SKM-1 treated with dmso at 0.1 percent for 144 hours (cell line): ENCODE results near the gene ZSCAN29.
"Not testable (repeated sequence)": the region's sequence is repeated elsewhere in the genome, so short reads cannot be mapped to it uniquely, and the experiment has no call there.

ENCODE experiments used
- DNase-seq: peaks from one replicate; lab custom pipeline; 2025; ENCODE audit not compliant: unreplicated experiment; lab: John Stamatoyannopoulos, UW

ZSCAN29 gene

GRCh38 chr15:43370975-43371974 is at the start of gene ZSCAN29, which contains the start of gene TUBGCP4:
TSS of gene ZSCAN29 (minus strand) at chr15:43371043. CDS start at chr15:43369913, 1,130 bp downstream.
TSS of gene TUBGCP4 (plus strand) at chr15:43371101. CDS start at chr15:43371355, 254 bp downstream.
- peak; percentile 63 for DNase-seq

- no peak for DNase-seq
These were observed 49.6 kb upstream of the ZSCAN29 start for GRCh38 chr15:43420435-43420834.

- no peak for DNase-seq
These were observed 43.4 kb upstream of the ZSCAN29 start for GRCh38 chr15:43414196-43414595.

- no peak for DNase-seq
These were observed 41.3 kb upstream of the ZSCAN29 start for GRCh38 chr15:43412096-43412495.

GRCh38 chr15:43410572-43411214 is 39.9 kb upstream of the ZSCAN29 start:
- no peak for DNase-seq

GRCh38 chr15:43408789-43409188 is 37.9 kb upstream of the ZSCAN29 start:
- DNase-seq: no peak

GRCh38 chr15:43406808-43407207 is 36.0 kb upstream of the ZSCAN29 start:
- DNase-seq: no peak

GRCh38 chr15:43406189-43406588 is 35.3 kb upstream of the ZSCAN29 start:
- no peak for DNase-seq

- DNase-seq: no peak
These were observed 33.3 kb upstream of the ZSCAN29 start for GRCh38 chr15:43404130-43404529.

GRCh38 chr15:43403616-43404015 is 32.8 kb upstream of the ZSCAN29 start:
- DNase-seq: no peak

- DNase-seq: no peak
These were observed 31.4 kb upstream of the ZSCAN29 start for GRCh38 chr15:43402255-43402654.

- not testable (repeated sequence) for DNase-seq
These were observed 22.7 kb upstream of the ZSCAN29 start for GRCh38 chr15:43393592-43393991.

GRCh38 chr15:43390723-43391122 is 19.9 kb upstream of the ZSCAN29 start:
- no peak for DNase-seq

- no peak for DNase-seq
These were observed 12.2 kb upstream of the ZSCAN29 start for GRCh38 chr15:43383070-43383469.

- DNase-seq: no peak
These were observed 11.5 kb upstream of the ZSCAN29 start for GRCh38 chr15:43382310-43382709.

GRCh38 chr15:43378601-43379000 is 7.8 kb upstream of the ZSCAN29 start:
- DNase-seq: no peak

- peak; percentile 22 for DNase-seq
These were observed 5.3 kb upstream of the ZSCAN29 start for GRCh38 chr15:43376017-43376705.

GRCh38 chr15:43370310-43370974 is 401 bp downstream of the ZSCAN29 start:
- no peak for DNase-seq

- no peak for DNase-seq
These were observed 9.4 kb downstream of the ZSCAN29 start for GRCh38 chr15:43361313-43361903.

- DNase-seq: no peak
These were observed 10.0 kb downstream of the ZSCAN29 start for GRCh38 chr15:43360821-43361220.
